COLO829 (cell line): ENCODE results near the gene SAMD8.
A peak's percentile ranks its signal among the peaks of the same experiment; 100 is the strongest.
"Not testable (repeated sequence)": the region's sequence is repeated elsewhere in the genome, so short reads cannot be mapped to it uniquely, and the experiment has no call there.

Experiments used
- DNase-seq: peaks from one replicate; pipeline ENCODE4 v3.0.0; 2012; ENCODE audit warnings: low spot score

Gene SAMD8

DNA sequence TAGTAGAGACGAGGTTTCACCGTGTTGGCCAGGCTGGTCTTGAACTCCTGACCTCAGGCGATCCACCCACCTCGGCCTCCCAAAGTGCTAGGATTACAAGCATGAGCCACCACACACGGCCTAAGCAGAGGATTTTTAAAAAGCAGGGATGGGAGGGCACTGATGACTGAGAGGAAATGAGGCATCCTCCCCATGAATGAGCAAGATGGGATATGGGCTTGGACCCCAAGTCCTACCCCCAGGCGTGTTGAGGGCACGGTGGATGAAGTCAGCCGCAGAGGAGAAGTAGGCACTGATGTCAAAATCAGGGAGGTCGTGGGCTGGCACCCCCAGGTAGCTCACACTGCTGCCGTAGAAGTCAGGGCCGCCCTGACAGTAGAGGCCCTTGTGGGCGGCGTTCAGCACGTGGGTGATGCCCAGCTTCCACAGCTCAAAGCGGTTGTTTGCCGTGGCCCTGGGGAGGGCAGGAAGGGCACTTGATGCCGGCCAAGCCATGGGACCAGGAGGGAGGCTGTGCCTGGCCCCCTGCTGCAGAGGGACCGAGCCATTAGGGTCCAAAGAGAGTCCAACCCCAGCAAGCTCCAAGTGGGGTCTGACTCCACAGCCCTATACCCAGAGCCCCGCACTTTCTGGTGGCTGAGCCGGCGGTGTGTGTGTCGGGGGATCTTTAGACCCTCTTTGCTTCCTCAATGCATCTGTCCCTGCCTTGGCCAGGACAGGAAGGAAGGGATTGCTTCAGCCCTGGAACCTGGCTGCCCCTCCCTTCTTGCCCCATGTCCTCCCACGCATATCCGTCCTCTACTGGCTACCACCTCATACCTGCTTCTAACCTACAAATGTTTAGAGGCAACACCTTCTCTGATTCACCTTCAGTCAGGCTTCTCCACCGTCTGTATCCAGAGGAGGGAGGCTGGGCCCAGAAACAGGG lies 3.4 kb upstream of the SAMD8 start:
- no peak for DNase-seq

- DNase-seq, result peak; percentile 42
Measured at GRCh38 chr10:75108684-75109458, 2.6 kb upstream of the SAMD8 start.

DNA sequence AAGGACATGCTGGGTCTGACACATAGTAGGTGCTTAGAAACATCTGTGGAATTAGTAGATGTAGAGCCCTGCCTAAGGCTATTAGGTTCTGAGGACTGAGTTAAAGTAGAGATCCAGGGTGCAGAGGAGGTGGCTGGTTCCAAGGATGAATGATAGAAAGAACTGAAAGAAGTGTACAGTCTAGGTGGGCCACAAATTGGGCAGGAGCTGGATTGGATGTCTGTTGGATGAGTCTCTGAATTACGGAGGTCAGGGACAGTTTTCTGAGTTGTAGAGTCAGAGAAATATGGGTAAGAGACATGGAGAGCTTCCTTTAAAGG lies 2.0 kb upstream of the SAMD8 start:
- no peak for DNase-seq

GRCh38 chr10:75110006-75110632 lies 1.3 kb upstream of the SAMD8 start:
- DNase-seq, result no peak

DNA sequence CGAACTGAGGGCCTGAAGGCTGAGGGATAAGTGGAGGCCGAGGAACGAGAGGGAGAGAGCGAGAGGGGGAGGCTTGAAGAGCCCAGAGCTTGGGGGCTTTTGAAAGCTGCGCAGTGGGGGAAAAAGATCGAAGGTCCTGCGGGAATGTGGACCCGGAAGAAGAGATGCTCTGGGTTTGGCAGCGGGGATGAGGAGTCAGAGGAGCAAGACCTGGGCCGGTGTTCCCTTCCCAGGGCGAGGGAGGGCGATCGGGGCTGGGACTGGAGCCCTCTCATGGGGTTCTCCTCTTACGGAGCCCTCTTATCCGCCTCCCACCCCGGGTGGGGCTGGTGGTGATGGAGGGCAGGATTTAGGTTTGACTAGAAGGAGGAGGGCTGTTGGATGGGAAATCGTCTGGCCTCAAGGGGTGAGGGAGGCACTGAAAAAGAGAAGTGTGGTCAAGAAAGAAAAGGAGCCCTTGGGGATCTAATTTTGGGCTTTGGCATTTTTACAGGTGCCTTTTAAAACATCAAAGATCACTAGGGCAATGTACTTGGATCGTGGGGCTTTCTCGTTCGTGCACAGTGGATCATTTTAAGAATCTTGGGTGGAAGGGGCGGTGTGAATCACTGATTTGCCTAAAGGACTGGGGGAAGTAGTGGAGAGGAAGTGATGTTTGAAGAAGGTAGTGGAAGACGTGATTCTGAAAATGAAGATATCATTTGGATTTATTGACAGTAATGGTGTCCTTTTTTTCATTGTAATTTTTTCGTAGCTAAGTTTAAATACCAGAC lies 637 bp downstream of the SAMD8 start:
- DNase-seq, result peak; percentile 34

GRCh38 chr10:75115137-75115536 lies 3.7 kb downstream of the SAMD8 start:
- DNase-seq, result no peak

DNA sequence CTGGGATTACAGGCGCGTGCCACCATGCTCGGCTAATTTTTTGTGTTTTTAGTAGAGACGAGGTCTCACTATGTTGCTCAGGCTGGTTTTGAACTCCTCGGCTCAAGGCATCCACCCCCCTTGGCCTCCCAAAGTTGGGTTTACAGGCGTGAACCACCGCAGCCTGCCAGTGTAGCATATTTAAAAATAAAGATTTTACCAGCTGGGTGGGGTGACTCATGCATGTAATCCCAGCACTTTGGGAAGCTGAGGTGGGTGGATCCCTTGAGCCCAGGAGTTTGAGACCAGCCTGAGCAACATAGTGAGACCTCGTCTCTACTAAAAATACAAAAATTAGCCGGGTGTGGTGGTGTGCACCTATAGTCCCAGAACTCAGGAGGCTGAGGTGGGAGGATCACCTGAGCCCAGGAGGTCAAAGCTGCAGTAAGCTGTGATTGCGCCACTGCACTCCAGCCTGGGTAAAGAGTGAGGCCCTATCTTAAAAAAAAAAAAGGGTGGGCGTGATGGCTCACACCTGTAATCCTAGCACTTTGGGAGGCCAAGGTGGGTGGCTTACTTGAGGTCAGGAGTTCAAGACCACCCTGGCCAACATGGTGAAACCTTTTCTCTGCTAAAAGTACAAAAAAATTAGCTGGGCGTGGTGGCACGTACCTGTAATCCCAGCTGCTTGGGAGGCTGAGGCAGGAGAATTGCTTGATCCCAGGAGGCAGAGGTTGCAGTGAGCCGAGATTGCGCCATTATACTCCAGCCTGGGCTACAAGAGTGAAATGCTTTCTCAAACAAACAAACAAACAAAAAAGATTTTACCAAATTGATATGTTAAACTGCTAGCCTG lies 5.7 kb downstream of the SAMD8 start:
- DNase-seq, result not testable (repeated sequence)

- DNase-seq, result no peak
Measured at GRCh38 chr10:75117995-75118394, 6.5 kb downstream of the SAMD8 start.

GRCh38 chr10:75119444-75120066 lies 8.1 kb downstream of the SAMD8 start:
- not testable (repeated sequence) for DNase-seq

- no peak for DNase-seq
Measured at GRCh38 chr10:75121322-75121721, 9.9 kb downstream of the SAMD8 start.

GRCh38 chr10:75122505-75122904 lies 11.0 kb downstream of the SAMD8 start:
- no peak for DNase-seq

DNA sequence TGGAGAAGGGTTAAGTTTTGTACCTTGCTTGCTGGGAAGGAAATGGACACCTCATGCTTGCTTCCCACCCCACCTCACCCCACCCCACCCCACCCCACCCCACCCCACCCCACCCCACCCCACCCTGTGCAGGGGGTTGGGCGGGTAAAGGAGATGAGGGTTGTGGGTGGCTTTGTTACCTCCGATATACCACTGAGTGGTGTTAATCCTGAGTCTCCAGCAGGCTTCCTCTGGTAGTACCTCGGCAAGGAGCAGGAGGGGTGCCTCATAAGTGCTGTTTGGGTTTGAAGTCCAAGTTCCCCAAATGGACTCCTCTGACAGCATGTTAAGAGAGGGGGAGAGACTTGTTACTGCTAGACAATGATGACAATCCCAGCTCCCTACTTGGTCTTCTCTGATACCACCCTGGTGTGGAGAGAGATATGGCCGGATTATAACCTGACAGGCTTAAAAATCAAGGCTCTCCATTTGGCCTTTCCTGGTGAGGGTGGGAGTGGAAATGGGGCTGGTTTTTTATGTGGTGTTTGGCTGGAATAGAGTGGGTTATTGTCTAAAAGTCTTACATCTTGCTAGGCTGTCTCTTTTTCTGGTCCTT lies 11.7 kb downstream of the SAMD8 start:
- no peak for DNase-seq

- DNase-seq, result no peak
Measured at GRCh38 chr10:75126277-75126676, 14.8 kb downstream of the SAMD8 start.

GRCh38 chr10:75127471-75127870 lies 16.0 kb downstream of the SAMD8 start:
- DNase-seq, result no peak

GRCh38 chr10:75128985-75129384 lies 17.5 kb downstream of the SAMD8 start:
- not testable (repeated sequence) for DNase-seq

DNA sequence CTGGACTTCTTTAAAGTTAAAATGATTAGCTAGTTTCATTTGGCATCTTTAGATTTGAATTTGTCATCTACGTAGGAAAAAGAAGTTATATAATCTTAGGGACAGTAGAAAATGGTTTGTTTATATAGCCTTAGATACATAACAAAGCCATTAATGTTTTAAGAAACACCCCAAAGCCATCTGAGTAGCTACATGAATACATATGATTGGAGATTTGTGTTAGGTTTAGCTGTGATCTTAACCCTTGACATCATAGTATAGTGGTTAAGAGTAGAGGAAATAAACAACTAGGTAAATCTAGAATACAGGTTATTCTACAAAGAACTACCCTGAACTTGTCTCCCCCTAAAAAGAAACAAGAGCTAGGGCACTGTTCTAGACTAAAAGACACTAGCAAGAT lies 18.1 kb downstream of the SAMD8 start:
- no peak for DNase-seq

DNA sequence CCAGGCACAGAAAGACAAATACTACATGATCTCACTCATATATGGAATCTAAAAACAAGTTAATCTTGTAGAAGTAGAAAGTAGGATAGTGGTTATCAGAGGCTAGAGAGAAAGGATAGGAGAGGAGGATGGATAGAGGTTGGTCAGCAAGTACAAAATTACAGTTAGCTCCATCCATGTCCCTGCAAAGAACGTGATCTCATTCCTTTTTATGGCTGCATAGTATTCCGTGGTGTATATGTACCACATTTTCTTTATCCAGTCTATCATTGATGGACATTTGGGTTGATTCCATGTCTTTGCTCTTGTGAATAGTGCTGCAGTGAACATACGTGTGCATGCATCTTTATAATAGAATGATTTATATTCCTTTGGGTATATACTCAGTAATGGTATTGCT lies 22.2 kb downstream of the SAMD8 start:
- not testable (repeated sequence) for DNase-seq

- DNase-seq, result no peak
Measured at GRCh38 chr10:75136346-75136745, 24.9 kb downstream of the SAMD8 start.

DNA sequence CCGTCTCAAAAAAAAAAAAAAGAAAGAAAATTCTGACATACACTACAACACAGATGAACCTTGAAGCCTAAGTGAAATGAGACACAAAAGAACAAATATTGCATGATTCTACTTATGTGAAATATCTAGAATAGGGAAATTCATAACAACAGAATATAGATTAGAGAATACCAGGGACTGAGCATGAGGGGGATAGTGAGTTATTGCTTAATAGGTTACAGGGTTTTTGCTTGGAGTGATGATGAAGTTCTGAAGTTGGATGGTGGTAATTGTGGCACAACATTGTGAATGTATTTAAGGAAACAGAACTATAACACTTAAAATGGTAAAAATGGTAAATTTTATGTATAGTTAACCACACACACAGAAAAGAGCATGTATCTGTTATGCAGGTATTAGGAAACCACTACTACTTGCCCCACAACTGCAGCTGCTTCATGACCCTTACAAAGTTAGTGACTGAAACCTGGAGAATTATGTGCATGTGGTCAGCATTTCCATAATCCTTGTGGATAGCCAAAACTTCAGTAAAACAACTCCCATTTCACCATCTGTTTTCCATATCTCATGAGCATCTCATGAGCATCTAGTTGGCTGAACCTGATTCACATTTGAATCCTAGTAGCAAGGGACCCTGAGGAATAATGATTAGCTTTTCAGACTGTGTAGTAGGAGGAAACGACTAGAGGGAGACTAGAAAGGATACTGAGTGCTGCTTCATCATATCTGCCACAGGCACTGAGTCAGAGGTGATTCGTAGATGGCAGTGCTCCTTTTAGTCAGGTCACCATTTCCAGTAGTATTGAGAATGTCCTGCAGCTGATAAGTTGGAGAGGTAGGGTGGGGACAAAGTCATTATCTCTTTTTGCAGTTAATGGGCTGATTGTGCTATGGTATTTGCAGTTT lies 26.3 kb downstream of the SAMD8 start:
- DNase-seq, result no peak
